ENCODE results near the gene DNALI1.
"Not testable (repeated sequence)": the region's sequence is repeated elsewhere in the genome, so short reads cannot be mapped to it uniquely, and the experiment has no call there.

Gene DNALI1

GRCh38 chr1:37553927-37554808 is 2.6 kb upstream of the DNALI1 start, which contains the start of gene SNIP1:
SNIP1 (minus strand) TSS chr1:37554293; CDS start chr1:37554229, 64 bp downstream.
- DNase-seq = peak; percentile 95

DNA sequence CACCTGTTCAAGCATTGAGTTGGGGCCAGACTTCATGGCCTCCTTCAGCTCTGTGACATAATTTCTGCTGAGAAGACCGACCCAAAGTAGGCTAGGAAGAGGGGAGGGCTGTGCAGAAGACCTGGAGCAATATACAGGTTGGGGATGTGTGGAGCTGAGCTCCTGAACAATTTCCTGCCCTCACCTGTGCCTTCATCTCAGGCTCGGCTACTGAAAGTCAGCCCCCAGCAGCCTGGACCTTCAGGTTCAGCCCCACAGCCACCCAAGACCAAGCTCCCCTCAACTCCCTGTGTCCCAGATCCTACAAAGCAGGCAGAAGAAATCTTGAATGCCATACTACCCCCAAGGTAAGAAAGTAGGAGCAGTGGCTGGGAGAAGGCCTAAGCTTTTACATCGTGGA is 662 bp downstream of the DNALI1 start:
- DNase-seq = no peak

- no peak for DNase-seq
Measured at GRCh38 chr1:37558411-37558810, 1.7 kb downstream of the DNALI1 start.

- DNase-seq = no peak
Measured at GRCh38 chr1:37559080-37559479, 2.3 kb downstream of the DNALI1 start.

DNA sequence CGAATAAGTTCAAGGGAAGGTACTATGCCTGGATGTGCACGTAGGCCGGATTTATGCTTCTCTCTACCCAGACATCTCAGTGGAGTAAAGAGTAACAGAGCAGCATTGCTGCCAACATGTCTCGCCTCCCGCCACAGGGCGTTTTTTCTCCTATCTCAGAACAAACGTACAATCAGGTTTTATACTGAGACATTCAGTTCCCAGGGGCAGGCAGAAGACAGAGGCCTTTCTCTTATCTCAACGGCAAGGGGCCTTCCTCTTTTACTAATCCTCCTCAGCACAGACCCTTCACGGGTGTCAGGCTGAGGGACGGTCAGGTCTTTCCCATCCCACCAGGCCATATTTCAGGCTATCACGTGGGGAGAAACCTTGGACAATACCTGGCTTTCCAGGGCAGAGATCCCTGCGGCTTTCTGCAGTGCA is 3.2 kb downstream of the DNALI1 start:
- DNase-seq = not testable (repeated sequence)

DNA sequence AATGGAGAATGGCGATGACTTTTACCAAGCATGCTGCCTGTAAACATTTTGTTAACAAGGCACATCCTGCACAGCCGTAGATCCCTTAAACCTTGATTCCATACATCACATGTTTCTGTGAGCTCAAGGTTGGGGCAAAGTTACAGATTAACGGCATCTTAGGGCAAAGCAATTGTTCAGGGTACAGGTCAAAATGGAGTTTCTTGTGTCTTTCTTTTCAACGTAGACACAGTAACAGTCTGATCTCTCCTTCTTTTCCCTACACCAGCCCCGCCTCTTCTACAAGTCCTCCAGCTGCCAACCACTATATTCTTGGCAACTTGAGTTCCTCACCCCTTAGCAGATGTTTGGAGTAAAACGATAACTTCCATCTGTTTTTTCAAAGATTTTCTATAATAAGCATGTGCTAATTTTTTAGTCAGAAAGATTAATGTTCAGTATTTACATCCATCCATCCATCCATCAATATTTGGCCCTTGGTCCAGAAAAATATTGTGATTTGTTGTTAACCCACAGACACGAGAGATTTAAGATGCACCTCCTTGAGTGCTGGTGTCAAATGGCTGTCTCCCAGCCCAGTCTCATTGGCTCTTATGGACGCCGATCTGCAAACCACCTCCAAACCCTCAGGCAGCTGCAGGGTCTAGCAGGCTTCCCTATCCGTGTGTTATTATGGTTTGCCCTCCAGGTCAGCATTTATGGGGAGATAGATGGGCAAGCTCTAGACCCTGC is 3.8 kb downstream of the DNALI1 start:
- DNase-seq = no peak

GRCh38 chr1:37561133-37562132 is 4.7 kb downstream of the DNALI1 start:
- DNase-seq = peak; percentile 44

DNA sequence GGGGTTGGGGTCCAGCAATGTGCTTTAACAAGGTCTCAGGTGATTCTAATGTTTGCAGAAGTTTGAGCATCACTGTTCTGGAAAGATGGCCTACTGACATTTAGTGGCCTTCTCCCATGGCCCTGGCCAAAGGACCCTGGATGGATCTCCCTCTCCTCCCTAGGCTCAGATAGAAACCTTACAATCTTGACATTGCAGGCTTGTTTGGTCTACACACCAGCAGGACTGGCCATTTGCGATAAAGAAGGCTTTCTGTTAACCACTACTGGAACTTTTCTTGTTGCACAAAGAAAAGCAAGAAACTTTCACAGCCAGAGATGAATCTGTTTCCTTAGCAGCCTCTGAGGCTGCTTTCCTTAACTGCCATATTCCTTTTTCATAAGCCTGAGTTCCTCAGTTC is 6.2 kb downstream of the DNALI1 start:
- DNase-seq = no peak

DNA sequence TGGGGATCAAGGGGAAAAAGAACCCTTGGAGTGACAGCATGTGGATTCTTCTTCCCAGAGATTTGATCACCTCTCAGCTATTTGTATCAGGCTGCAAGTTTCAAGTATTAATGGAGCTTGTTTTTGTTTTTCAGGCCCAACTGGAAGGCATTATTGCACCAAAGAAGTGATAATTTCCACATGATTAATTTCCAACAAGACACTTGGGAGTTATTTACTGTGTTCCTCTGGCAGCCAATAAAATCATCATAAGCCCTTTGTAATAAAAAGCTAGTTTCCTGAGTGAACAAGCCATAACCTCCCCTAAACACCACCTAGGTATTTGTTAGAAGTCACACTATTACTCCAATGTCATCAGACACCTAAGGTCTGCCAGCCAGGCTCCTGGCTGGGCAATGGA is 8.2 kb downstream of the DNALI1 start:
- no peak for DNase-seq

GRCh38 chr1:37567023-37567422 is 10.3 kb downstream of the DNALI1 start:
- no peak for DNase-seq

- DNase-seq = no peak
Measured at GRCh38 chr1:37570528-37571334, 14.0 kb downstream of the DNALI1 start.

GRCh38 chr1:37574834-37575480 is 18.2 kb downstream of the DNALI1 start:
- DNase-seq = peak; percentile 40

GRCh38 chr1:37575692-37576091 is 19.0 kb downstream of the DNALI1 start:
- no peak for DNase-seq

DNA sequence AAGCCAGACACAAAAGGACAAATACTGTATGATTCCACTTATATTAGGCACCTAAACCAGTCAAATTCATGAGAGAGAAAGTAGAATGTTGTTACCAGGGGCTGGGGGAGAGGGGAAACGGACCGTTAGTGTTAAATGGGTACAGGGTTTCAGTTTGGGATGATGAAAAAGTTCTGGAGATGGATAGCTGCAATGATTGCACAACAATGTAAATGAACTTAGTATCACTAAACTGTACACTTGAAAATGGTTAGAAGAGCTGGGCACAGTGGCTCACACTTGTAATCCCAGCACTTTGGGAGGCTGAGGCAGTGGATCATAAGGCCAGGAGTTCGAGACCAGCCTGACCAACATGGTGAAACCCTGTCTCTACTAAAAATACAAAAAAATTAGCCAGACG is 27.8 kb downstream of the DNALI1 start:
- not testable (repeated sequence) for DNase-seq

DNA sequence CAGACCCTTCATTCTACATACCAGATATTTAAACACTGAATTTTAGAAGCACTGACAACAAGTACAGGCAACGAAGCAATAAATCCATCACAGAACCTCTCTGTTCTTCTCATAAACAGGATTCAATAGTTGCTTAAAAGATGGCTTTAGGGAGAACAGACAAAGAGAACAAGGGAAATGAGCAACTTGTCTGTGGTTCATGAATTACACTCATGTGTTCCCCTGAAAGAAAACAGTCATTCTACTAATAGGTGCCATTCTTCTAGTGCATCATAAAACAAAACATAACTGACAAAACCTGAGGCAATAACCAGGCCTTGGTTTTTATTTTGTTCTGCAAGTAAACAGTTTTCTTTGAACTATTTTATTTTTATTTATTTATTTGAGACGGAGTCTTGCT is 32.2 kb downstream of the DNALI1 start:
- no peak for DNase-seq

- DNase-seq = no peak
Measured at GRCh38 chr1:37593726-37594125, 37.0 kb downstream of the DNALI1 start.

GRCh38 chr1:37595440-37596181 is 38.9 kb downstream of the DNALI1 start, which contains the start of gene GNL2:
GNL2 (minus strand) TSS chr1:37595937; CDS start chr1:37595822, 115 bp downstream.
- peak; percentile 94 for DNase-seq

GRCh38 chr1:37596182-37596667 is 39.5 kb downstream of the DNALI1 start:
- DNase-seq = no peak

- no peak for DNase-seq
Measured at GRCh38 chr1:37599940-37600339, 43.2 kb downstream of the DNALI1 start.

DNA sequence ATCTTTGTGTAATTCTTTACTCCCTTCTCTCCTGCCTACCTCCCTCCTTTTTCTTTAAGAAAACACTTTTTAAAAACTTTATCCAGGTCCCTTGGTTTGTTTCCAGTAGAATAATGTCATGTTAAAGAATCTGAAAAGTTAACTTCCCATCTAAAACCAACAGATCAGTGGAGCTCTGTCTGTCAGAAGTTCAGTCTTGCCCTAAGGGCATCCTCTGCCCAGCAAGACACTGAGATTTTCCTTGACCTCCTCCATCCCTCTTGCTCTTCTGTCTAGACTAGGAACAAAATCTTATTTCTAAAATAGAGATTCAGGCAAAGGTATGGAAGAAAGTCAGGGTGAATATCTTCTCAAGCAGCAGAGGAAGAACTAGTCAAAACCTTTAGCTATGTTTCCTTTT is 44.7 kb downstream of the DNALI1 start:
- no peak for DNase-seq
